Raji (cell line): ENCODE measurements around the gene PAM16.

Experiments
- POLR2A ChIP-seq: IDR thresholded peaks from 2 replicates; pipeline ENCODE4 v1.6.1; 2011; ENCODE audit warnings: low read depth, low read length, control low read depth; ENCODE audit not compliant: insufficient read depth

The PAM16 gene

DNA sequence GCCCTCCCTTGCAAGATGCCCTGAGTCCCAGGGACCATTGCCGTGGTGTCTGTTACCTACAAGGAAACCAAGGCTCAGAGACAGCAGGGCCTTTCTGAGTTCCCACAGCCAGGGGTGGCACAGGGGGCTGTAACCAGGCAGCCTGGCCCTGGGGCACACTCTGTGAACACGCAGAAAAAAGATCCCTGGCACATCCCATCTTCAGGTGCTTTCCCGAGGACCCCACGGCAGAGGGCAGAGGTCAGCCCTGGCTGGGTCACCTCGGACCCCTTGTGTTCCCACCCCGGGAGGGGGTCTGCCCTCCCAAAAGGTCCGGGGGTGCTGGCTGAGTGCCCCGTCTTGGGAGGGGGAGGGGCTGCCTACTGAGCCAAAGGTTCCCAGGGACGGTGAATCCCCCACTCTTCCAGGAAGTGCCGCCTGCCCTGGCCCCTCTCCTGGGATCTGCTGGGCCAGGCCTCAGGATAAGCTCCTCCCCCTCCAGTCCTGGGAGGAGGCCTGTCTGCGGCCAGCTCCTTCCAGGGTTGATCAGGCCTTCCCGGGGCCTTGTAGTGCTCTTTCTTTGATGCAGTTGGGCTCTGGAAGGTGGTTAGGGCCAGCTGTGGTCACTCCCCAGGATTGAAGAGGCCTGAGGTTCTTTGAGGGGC, 27.2 kb downstream of the PAM16 start:
- no peak for TF ChIP-seq POLR2A

DNA sequence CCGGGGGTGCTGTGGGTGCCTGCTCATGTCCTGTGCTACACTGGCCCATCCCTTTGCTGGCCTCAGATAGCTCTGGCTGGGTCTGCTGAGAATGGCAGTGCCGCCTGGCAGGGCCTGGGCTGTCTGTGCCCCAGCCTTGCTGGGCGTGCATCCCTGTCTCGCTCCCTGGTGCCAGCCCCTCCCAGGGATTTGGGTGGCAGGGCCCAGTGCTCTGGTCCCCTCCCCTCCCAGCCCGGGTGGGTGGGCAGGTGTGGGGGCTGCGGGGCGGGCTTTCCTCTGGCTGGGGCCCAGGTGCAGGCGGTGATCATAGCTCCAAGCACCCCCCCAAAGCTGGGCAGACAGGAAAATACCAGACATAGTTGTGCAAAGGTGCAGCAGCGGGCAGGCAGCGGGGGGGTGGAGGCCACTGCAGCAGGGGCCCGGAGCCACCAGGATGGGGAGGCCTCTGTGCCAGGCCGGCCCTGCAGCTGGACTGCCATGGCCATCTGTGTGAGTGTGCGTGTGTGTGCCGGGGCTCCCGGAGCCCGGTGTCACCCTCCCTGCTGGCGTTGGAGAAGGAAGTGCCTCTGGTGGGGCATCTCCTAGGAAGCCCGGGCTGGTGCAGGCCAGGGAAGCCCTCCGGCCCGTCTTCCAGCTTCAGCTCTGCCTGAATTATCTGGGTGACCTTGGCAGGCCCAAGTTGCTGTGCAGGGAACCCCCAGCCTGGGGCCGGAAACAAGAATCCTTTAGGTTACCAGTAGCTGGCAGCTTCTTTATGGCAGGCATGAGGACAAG, 27.9 kb downstream of the PAM16 start:
- no peak for TF ChIP-seq POLR2A

DNA sequence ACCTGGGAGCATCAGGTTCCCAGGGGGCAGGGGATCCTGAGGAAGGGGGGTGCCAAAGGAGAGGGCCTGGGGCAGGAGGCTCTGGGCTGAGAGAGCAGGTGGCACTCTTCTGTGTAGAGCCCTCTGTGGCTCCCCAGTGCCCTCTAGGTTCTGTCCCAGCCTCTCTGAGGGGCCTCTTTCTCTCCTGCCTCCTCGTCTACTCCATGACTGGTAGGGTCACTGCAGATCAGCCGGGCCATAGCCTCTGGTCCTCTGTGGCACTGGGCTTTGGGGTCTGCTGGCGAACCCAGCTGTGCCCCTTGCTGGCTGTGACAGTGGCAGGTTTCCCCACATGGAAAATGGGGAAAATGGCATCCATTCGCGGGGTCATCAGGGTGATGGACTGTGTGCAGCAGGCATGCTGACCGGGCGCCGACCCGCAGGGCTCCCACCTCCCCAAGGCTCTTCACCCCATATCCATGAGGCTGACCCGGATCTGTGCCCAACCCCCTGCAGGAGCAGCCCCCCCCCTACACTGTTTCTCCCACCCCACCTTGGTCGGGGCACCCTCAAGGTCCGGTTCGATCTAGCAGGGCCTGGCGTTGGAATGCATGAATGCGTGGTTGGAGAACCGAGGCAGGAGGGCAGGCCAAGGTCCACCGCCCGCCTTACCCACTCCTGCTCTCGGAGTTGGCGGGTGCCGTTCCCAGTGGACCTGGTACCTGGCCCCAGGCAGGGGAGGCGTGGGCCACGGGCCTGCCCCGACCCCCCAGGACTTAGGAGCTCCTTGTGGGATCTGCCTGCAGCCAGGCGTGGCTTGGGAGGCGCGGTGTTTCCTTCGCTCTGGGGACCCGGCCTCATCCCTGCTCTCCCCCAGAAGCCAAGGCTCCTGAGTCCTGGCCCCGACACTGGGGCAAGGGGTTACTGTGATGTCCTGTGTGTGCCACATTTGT, 28.7 kb downstream of the PAM16 start:
- no peak for TF ChIP-seq POLR2A

DNA sequence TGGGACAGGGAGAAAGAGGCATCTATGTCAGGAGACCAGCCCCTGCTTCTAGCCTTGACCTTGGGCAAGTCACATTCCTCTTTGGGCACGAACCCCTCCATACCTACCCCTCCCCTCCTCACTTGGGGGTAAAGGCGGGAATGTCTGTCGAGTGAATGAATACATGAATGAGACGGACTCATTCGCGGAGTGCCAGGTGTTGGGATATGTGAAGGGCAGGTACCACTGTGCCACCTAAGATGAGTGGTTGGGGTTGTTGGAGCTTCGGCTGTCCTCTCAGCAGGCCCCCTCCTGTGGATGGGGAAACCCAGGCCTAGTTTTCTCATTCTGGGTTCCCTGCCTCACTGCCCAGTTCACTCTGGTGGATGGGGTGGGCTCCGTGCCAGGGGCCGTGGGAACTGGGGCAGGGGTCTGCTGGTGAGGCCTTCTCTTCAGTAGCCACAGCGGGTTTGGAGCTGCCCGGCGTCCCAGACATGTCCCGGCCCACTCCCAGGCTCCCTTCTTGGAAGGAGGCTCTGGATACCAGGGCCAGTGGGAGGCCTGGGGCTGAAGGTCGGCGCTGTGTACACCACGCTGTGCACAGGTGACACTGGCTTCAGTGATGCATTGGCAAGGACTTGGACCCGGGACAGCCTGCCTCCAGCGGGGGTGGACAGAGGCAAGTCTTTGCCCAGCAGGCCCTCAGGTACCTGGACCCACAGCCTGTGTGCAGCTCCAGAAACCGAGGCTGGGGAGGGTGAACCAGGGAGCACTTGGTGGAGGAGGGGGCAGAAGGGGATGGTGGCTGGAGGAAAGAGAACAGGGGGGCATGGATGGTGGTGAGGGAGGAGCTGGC, 29.6 kb downstream of the PAM16 start:
- TF ChIP-seq POLR2A: no peak

DNA sequence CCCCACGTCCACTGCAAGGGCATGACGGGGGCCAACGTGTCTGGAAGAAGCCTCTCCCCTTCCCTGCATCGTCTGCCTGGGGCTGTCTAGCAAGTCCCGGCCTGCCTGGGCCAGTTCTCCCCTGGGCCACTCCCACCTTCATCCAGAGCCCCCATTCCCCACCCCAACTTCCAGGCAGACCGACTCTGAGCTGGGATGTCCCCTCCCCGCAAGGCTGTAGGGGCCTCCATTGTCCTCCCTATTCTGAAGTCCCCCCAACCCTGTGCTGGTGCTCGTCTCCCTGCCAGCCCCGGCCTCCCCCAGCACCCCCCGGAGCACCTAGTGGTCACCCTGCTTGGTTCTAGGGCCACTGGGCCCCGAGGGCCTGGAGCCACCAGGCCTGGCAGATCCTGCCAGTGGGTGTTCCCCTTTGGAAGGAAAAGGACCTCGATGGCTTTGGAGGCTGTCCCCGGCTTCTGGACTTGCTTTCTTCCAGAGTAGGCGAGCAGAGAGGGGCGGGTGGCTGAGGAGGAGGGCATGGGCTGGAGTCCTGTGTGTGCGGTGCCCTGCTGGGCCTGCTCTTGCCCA, 30.5 kb downstream of the PAM16 start:
- TF ChIP-seq POLR2A: no peak

DNA sequence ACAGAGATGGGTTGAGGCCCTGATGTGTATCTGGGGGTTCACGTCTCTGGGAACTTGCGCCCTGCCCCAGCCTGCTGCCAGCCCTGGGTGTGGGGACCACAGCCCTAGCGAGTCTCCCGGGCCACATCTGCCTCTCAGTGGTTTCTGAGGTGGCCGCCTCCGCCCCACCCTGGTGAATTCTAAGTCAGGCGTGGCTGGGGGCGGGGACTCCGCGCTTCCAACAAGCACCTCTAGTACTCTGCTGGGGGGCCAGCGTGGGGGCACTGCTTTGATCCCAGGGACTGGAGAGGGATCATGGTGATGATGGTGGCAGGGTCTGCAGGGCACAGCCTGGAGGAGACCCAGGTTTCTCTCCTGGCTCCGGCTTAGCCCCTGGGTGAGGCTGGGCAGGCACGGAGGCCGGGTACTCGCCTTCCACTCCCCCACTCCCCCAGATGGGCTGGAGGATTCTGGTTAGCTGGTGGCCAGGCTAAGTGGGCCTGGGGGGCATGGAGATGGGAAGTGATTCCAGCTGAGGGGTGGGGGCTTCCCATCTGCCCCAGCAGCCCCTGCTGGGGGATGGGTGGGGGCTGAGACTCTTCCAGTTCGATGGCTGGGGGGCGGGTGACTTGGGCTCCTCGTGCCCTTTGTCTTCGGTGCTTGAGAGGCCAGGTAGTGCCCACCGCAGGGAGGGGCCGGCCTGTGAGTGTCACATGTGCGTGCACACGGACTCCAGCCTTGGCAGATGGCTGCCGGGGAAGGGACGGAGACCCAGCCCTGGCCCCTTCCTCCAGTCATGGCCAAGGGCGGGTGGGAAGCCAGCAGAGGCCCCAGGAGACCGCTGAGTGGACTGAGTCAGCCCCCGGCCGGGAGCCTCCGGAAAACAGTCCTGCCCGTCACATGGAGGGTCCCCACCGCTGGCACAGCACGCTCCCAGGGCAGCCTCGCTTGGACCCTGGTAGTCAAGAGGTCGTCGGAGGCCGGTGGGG, 31.4 kb downstream of the PAM16 start:
- no peak for TF ChIP-seq POLR2A

DNA sequence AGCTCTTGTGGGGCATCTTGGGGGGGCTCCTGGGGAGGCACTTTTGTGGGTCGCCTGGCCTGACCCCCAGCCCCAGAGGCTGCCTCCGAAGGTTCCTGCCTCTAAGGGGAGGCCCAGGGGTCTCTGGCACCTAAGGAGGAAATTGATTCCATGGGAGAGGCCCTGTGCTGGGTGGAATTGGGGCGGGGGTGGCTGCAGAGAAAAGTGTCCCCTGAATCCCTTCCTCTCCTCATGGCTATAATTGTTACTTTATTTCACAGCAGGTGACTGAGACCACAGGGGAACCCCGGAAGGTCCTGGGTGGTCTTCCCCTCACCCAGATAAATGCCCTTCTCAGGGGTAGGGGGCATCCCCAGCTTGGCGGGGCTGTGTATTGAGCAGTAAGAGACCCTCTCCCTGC, 32.2 kb downstream of the PAM16 start:
- no peak for TF ChIP-seq POLR2A

DNA sequence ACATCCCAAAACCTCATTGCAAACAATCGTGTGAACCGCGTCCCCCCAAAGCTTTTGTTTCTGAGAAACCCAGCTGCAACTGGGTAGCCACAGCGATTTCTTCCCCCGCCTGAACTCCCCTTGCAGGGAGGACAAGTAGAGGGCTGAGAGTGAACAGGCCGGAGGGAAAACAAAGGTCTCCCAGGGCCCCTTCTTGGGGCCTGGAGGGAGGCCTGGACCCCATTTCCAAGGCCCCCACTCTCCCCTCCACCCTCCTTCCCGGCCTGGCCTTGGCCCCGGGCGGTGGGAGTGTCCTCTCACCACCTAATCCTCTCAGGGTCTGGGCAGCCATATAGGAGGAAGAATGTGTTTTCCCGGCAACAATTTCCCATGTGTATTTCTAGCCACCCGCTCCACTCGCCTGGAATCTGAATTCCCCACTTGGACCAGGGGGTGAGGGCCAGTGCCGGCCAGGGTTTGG, 32.6 kb downstream of the PAM16 start:
- TF ChIP-seq POLR2A: no peak

DNA sequence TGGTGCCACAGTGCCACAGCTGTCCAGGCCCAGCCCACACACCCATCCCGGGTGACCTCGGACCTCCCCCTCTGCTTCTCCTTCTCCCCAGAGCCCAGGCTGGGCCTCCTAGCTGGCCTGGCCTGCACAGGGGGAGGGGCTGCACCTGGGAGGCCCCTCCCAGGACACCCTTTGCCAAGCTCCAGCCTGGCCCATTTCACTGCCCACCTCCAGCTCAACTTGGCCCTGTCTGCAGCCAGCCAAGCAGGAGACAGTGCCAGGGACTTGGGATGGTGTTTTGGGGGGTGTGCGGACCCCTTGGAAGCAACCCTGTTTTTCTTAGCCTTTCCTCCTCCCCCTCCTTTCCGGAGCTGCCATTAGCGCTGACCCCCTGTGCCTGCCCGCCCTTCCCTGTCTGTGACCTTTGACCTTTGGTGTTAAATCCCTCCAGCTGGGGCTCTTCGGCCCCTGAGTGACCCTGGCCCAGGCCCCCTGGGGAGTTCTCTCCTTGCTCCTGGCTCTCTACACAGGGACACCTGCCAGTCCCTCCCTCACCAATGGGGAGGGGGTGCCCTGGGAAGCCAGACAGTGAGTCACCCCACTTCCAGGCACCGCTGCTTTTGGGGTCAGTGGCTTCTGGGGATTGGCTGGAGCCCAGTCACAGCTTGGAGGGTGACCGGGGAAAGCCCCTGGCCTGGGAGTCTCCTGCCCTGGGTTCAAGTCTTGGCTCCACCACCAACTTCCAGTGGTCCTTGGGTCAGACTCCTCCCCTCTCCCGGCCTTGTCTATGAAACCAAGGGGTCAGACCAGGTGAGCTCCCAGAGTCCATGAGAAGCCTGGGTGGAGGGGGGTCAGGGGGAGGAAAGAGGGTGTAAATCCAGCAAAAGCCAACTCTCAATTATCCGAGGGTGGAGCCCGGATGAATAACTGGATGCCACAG, 33.3 kb downstream of the PAM16 start:
- no peak for TF ChIP-seq POLR2A

DNA sequence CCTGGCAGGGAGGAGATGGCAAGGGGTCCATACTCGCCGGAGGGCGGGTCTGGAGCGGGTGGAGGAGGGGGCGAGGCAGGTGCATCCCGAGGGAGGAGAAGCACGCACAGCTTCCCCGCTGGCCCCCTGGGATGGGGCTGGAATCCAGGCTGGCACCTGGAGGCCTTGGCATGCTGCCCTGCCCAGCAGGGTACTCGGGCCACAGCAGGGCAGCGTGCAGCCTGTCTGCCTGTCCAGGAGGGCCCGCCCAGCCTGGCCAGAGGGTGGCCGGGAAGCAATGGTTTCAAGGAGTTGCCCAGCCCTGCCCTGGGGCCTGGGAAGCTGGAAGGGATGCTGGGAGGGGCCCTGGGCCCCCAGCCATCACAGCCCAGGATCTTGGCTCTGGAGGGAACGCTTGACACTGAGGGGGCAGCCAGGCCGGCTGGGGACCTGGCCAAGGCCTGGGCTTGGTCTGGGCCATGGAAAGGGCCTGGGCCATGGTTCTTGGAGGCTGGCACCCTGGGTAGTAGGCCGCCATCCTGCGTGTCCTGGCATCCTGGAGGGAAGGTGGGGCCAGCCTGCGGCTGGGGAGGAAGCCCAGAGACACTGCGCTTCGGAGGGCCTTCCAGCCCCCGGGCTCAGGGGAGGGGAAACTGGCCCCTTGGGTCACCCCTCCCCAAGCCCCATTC, 34.1 kb downstream of the PAM16 start:
- no peak for TF ChIP-seq POLR2A

DNA sequence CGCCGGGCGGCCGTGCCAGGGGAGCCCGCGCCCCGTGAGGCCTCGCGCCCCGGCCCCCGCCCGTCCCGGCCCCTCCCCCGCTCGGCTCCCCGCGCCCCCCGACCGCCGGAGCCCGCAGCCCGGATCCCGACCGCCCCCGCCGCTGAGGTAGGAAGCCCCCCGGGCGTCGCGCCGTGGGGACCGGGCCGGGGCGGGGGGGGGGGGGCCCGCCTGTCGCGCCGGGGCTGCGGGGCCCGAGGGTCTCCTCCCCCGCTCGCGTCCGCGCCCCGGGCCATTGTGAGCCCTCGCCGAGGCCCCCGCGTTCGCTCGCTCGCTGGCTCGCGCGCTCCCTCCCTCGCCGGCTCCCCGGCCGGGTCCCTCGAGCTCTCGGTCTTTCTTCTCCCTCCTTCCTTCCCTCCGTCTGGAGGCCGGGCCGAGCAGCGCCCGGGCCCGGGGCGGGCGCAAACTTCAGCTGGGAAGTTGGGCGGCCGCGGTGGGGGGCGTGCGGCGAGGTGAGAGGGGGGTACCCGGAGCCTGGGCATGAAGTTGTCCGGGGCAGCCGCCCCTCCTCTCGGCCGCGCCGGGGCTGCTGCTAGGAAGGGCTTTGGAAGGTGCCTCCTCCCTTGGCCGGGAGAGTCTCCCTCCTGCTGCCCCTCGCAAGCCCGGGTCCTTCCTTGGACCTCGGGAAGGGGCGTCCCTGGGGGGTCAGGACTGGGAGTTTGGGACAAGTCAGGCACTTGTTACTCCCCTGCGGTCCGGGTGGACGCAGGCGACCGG, 34.8 kb downstream of the PAM16 start:
- no peak for TF ChIP-seq POLR2A
